Activated naive CD8-positive, alpha-beta T cell treated with anti-CD3 and anti-CD28 coated beads, Interleukin-2, amount 50 U/mL, for 24 hours (primary cell): ENCODE measurements around the gene ADNP.

Source experiments
- ATAC-seq: fragments of 150-1000 bp; cut with Tn5 transposase; one replicate; pipeline ENCODE4 v1.10.0; 2021
- DNase-seq: peaks from one replicate; pipeline ENCODE4 v3.0.0; 2021
- H3K27ac Mint-ChIP-seq: one replicate; pipeline ENCODE4 v1.8.0; 2021; ENCODE audit warnings: mild to moderate bottlenecking, mixed read lengths
- H3K27me3 Mint-ChIP-seq: one replicate; pipeline ENCODE4 v1.8.0; 2021; ENCODE audit warnings: mixed read lengths
- H3K36me3 Mint-ChIP-seq: one replicate; pipeline ENCODE4 v1.8.0; 2021; ENCODE audit warnings: low read depth, mixed read lengths
- H3K4me1 Mint-ChIP-seq: one replicate; pipeline ENCODE4 v1.8.0; 2021; ENCODE audit warnings: mixed read lengths
- H3K4me3 Mint-ChIP-seq: one replicate; pipeline ENCODE4 v1.8.0; 2021; ENCODE audit warnings: mild to moderate bottlenecking, moderate library complexity, mixed read lengths
- H3K9me3 Mint-ChIP-seq: one replicate; pipeline ENCODE4 v1.8.0; 2021; ENCODE audit warnings: mixed read lengths

Gene ADNP

GRCh38 chr20:50861012-50861411 is 70.2 kb downstream of the ADNP start:
- no peaks in the 10 kb centered on the region for H3K27me3 Mint-ChIP-seq
- ATAC-seq = no peak

GRCh38 chr20:50859161-50859560 is 72.1 kb downstream of the ADNP start:
- Mint-ChIP-seq H3K27ac (no peak overlapping the region), H3K27me3 (no peaks in the 10 kb centered on the region), H3K4me3 (no peak overlapping the region), H3K9me3 (no peaks in the 10 kb centered on the region), H3K4me1 (no peaks in the 10 kb centered on the region), H3K36me3 (no peaks in the 10 kb centered on the region)
- no peak for DNase-seq
- no peak for ATAC-seq

More at GRCh38 chr20:50861012-50861411, 70.2 kb downstream of the ADNP start:
- DNase-seq = no peak
- Mint-ChIP-seq H3K9me3 (no peaks in the 10 kb centered on the region), H3K4me1 (no peaks in the 10 kb centered on the region), H3K36me3 (no peaks in the 10 kb centered on the region), H3K27ac (no peak overlapping the region), H3K4me3 (no peak overlapping the region)

GRCh38 chr20:50858525-50858924 is 72.7 kb downstream of the ADNP start:
- no peak for DNase-seq
- no peaks in the 10 kb centered on the region for H3K27me3 Mint-ChIP-seq
- H3K9me3 Mint-ChIP-seq = no peaks in the 10 kb centered on the region
- no peaks in the 10 kb centered on the region for H3K4me1 Mint-ChIP-seq
- H3K36me3 Mint-ChIP-seq = no peaks in the 10 kb centered on the region
- no peak overlapping the region for H3K4me3 Mint-ChIP-seq
- ATAC-seq = no peak
- no peak overlapping the region for H3K27ac Mint-ChIP-seq

- no peaks in the 10 kb centered on the region for H3K4me1 Mint-ChIP-seq
- DNase-seq = no peak
- H3K9me3 Mint-ChIP-seq = no peaks in the 10 kb centered on the region
These were observed 73.9 kb downstream of the ADNP start for GRCh38 chr20:50857348-50857747.

GRCh38 chr20:50856475-50857041 is 74.7 kb downstream of the ADNP start:
- Mint-ChIP-seq H3K36me3 (no peaks in the 10 kb centered on the region), H3K27ac (no peak overlapping the region), H3K4me1 (peaks cover 5% of the 10 kb centered on the region), H3K4me3 (no peak overlapping the region), H3K9me3 (no peaks in the 10 kb centered on the region), H3K27me3 (no peaks in the 10 kb centered on the region)
- DNase-seq (no peak), ATAC-seq (no peak)

More at GRCh38 chr20:50857348-50857747, 73.9 kb downstream of the ADNP start:
- Mint-ChIP-seq H3K36me3 (no peaks in the 10 kb centered on the region), H3K27me3 (no peaks in the 10 kb centered on the region), H3K27ac (no peak overlapping the region), H3K4me3 (no peak overlapping the region)
- no peak for ATAC-seq

- Mint-ChIP-seq H3K27ac (no peak overlapping the region), H3K27me3 (no peaks in the 10 kb centered on the region), H3K9me3 (no peaks in the 10 kb centered on the region), H3K36me3 (no peaks in the 10 kb centered on the region), H3K4me1 (peaks cover 6% of the 10 kb centered on the region), H3K4me3 (no peak overlapping the region)
- DNase-seq (no peak), ATAC-seq (no peak)
These were observed 75.5 kb downstream of the ADNP start for GRCh38 chr20:50855498-50856474.

GRCh38 chr20:50854506-50855249 is 76.6 kb downstream of the ADNP start:
- no peaks in the 10 kb centered on the region for H3K27me3 Mint-ChIP-seq
- no peak overlapping the region for H3K27ac Mint-ChIP-seq
- no peaks in the 10 kb centered on the region for H3K36me3 Mint-ChIP-seq

GRCh38 chr20:50852085-50852484 is 79.2 kb downstream of the ADNP start:
- no peaks in the 10 kb centered on the region for H3K36me3 Mint-ChIP-seq
- no peak overlapping the region for H3K27ac Mint-ChIP-seq
- no peaks in the 10 kb centered on the region for H3K9me3 Mint-ChIP-seq
- no peak overlapping the region for H3K4me3 Mint-ChIP-seq
- peaks cover 12% of the 10 kb centered on the region for H3K4me1 Mint-ChIP-seq
- DNase-seq (no peak), ATAC-seq (no peak)
- no peaks in the 10 kb centered on the region for H3K27me3 Mint-ChIP-seq

More at GRCh38 chr20:50854506-50855249, 76.6 kb downstream of the ADNP start:
- Mint-ChIP-seq H3K4me3 (no peak overlapping the region), H3K4me1 (peaks cover 10% of the 10 kb centered on the region), H3K9me3 (no peaks in the 10 kb centered on the region)
- DNase-seq (no peak), ATAC-seq (no peak)

- H3K4me3 Mint-ChIP-seq = no peak overlapping the region
- no peaks in the 10 kb centered on the region for H3K27me3 Mint-ChIP-seq
- peaks cover 12% of the 10 kb centered on the region for H3K4me1 Mint-ChIP-seq
- no peaks in the 10 kb centered on the region for H3K36me3 Mint-ChIP-seq
- H3K27ac Mint-ChIP-seq = no peak overlapping the region
- H3K9me3 Mint-ChIP-seq = no peaks in the 10 kb centered on the region
- DNase-seq = no peak
- ATAC-seq = no peak
These were observed 80.4 kb downstream of the ADNP start for GRCh38 chr20:50850721-50851286.

GRCh38 chr20:50848846-50849673 is 82.2 kb downstream of the ADNP start:
- Mint-ChIP-seq H3K36me3 (no peaks in the 10 kb centered on the region), H3K27me3 (no peaks in the 10 kb centered on the region), H3K4me3 (no peak overlapping the region), H3K9me3 (no peaks in the 10 kb centered on the region), H3K27ac (no peak overlapping the region), H3K4me1 (peaks cover 24% of the 10 kb centered on the region)
- ATAC-seq = no peak
- no peak for DNase-seq

GRCh38 chr20:50848341-50848808 is 82.9 kb downstream of the ADNP start:
- Mint-ChIP-seq H3K9me3 (no peaks in the 10 kb centered on the region), H3K4me1 (peaks cover 24% of the 10 kb centered on the region), H3K4me3 (no peak overlapping the region), H3K36me3 (no peaks in the 10 kb centered on the region), H3K27ac (peak overlapping the region; percentile 13), H3K27me3 (no peaks in the 10 kb centered on the region)
- DNase-seq = no peak
- ATAC-seq = no peak

GRCh38 chr20:50845566-50846215 is 85.5 kb downstream of the ADNP start:
- H3K4me1 Mint-ChIP-seq = peaks cover 18% of the 10 kb centered on the region
- no peaks in the 10 kb centered on the region for H3K9me3 Mint-ChIP-seq
- H3K4me3 Mint-ChIP-seq = no peak overlapping the region
- no peak overlapping the region for H3K27ac Mint-ChIP-seq
- DNase-seq (no peak), ATAC-seq (no peak)
- no peaks in the 10 kb centered on the region for H3K27me3 Mint-ChIP-seq
- peaks cover 5% of the 10 kb centered on the region for H3K36me3 Mint-ChIP-seq

- no peaks in the 10 kb centered on the region for H3K27me3 Mint-ChIP-seq
- DNase-seq (peak; percentile 65), ATAC-seq (peak; percentile 100)
- peaks cover 5% of the 10 kb centered on the region for H3K36me3 Mint-ChIP-seq
- H3K4me3 Mint-ChIP-seq = no peak overlapping the region
- H3K27ac Mint-ChIP-seq = peak overlapping the region; percentile 64
- H3K9me3 Mint-ChIP-seq = no peaks in the 10 kb centered on the region
- H3K4me1 Mint-ChIP-seq = peaks cover 14% of the 10 kb centered on the region
These were observed 86.7 kb downstream of the ADNP start for GRCh38 chr20:50844430-50845100.
